ENCODE data around the gene TPRG1.

TPRG1 gene

GRCh38 chr3:189227249-189227648 lies 55.5 kb downstream of the TPRG1 start:
- Mint-ChIP-seq H3K27ac (no peak overlapping the region), H3K27me3 (ENCODE audit: low read depth) (peaks cover 12% of the 10 kb centered on the region), H3K36me3 (ENCODE audit: low read depth) (no peaks in the 10 kb centered on the region), H3K4me3 (no peak overlapping the region), H3K9me3 (no peaks in the 10 kb centered on the region), H3K4me1 (ENCODE audit: low read depth) (peaks cover 2% of the 10 kb centered on the region)
- DNase-seq (ENCODE audit: low spot score): no peak

GRCh38 chr3:189229196-189229828 lies 57.5 kb downstream of the TPRG1 start:
- Mint-ChIP-seq H3K9me3 (no peaks in the 10 kb centered on the region), H3K27me3 (ENCODE audit: low read depth) (peaks cover 9% of the 10 kb centered on the region), H3K4me1 (ENCODE audit: low read depth) (peaks cover 8% of the 10 kb centered on the region), H3K36me3 (ENCODE audit: low read depth) (no peaks in the 10 kb centered on the region), H3K27ac (no peak overlapping the region), H3K4me3 (no peak overlapping the region)
- no peak for DNase-seq (ENCODE audit: low spot score)

GRCh38 chr3:189232790-189233189 lies 61.0 kb downstream of the TPRG1 start:
- DNase-seq (ENCODE audit: low spot score): no peak
- no peak overlapping the region for H3K4me3 Mint-ChIP-seq
- peaks cover 4% of the 10 kb centered on the region for H3K27me3 Mint-ChIP-seq (ENCODE audit: low read depth)
- peaks cover 2% of the 10 kb centered on the region for H3K36me3 Mint-ChIP-seq (ENCODE audit: low read depth)
- no peaks in the 10 kb centered on the region for H3K9me3 Mint-ChIP-seq
- no peak overlapping the region for H3K27ac Mint-ChIP-seq
- H3K4me1 Mint-ChIP-seq (ENCODE audit: low read depth): peaks cover 26% of the 10 kb centered on the region

- no peaks in the 10 kb centered on the region for H3K9me3 Mint-ChIP-seq
- DNase-seq (ENCODE audit: low spot score): peak; percentile 23
- H3K4me3 Mint-ChIP-seq: no peak overlapping the region
- H3K4me1 Mint-ChIP-seq (ENCODE audit: low read depth): peaks cover 26% of the 10 kb centered on the region
- peaks cover 2% of the 10 kb centered on the region for H3K36me3 Mint-ChIP-seq (ENCODE audit: low read depth)
- H3K27me3 Mint-ChIP-seq (ENCODE audit: low read depth): peaks cover 4% of the 10 kb centered on the region
- H3K27ac Mint-ChIP-seq: no peak overlapping the region
Measured at GRCh38 chr3:189233225-189233858, 61.6 kb downstream of the TPRG1 start.

- Mint-ChIP-seq H3K4me1 (ENCODE audit: low read depth) (peaks cover 24% of the 10 kb centered on the region), H3K27ac (peak overlapping the region; percentile 3), H3K4me3 (no peak overlapping the region), H3K27me3 (ENCODE audit: low read depth) (no peaks in the 10 kb centered on the region), H3K9me3 (peaks cover 14% of the 10 kb centered on the region), H3K36me3 (ENCODE audit: low read depth) (peaks cover 2% of the 10 kb centered on the region)
- no peak for DNase-seq (ENCODE audit: low spot score)
Measured at GRCh38 chr3:189235214-189235613, 63.4 kb downstream of the TPRG1 start.

- Mint-ChIP-seq H3K27ac (peak overlapping the region; percentile 47), H3K4me1 (ENCODE audit: low read depth) (peaks cover 24% of the 10 kb centered on the region), H3K36me3 (ENCODE audit: low read depth) (peaks cover 2% of the 10 kb centered on the region), H3K27me3 (ENCODE audit: low read depth) (no peaks in the 10 kb centered on the region), H3K4me3 (no peak overlapping the region), H3K9me3 (peaks cover 21% of the 10 kb centered on the region)
- DNase-seq (ENCODE audit: low spot score): peak; percentile 22
Measured at GRCh38 chr3:189236352-189236751, 64.6 kb downstream of the TPRG1 start.

GRCh38 chr3:189237526-189237925 lies 65.8 kb downstream of the TPRG1 start:
- Mint-ChIP-seq H3K27me3 (ENCODE audit: low read depth) (no peaks in the 10 kb centered on the region), H3K27ac (no peak overlapping the region), H3K36me3 (ENCODE audit: low read depth) (peaks cover 2% of the 10 kb centered on the region), H3K9me3 (peaks cover 26% of the 10 kb centered on the region), H3K4me1 (ENCODE audit: low read depth) (peaks cover 24% of the 10 kb centered on the region), H3K4me3 (no peak overlapping the region)
- no peak for DNase-seq (ENCODE audit: low spot score)

- H3K4me3 Mint-ChIP-seq: no peak overlapping the region
- peaks cover 24% of the 10 kb centered on the region for H3K4me1 Mint-ChIP-seq (ENCODE audit: low read depth)
- H3K27ac Mint-ChIP-seq: no peak overlapping the region
- no peak for DNase-seq (ENCODE audit: low spot score)
- H3K27me3 Mint-ChIP-seq (ENCODE audit: low read depth): no peaks in the 10 kb centered on the region
- H3K9me3 Mint-ChIP-seq: peaks cover 26% of the 10 kb centered on the region
- H3K36me3 Mint-ChIP-seq (ENCODE audit: low read depth): peaks cover 2% of the 10 kb centered on the region
Measured at GRCh38 chr3:189238071-189238470, 66.3 kb downstream of the TPRG1 start.

GRCh38 chr3:189239616-189240015 lies 67.8 kb downstream of the TPRG1 start:
- Mint-ChIP-seq H3K27me3 (ENCODE audit: low read depth) (no peaks in the 10 kb centered on the region), H3K4me3 (no peak overlapping the region), H3K27ac (no peak overlapping the region), H3K9me3 (peaks cover 38% of the 10 kb centered on the region), H3K36me3 (ENCODE audit: low read depth) (peaks cover 3% of the 10 kb centered on the region), H3K4me1 (ENCODE audit: low read depth) (peaks cover 18% of the 10 kb centered on the region)
- no peak for DNase-seq (ENCODE audit: low spot score)

GRCh38 chr3:189249987-189250386 lies 78.2 kb downstream of the TPRG1 start:
- DNase-seq (ENCODE audit: low spot score): no peak
- Mint-ChIP-seq H3K27me3 (ENCODE audit: low read depth) (peaks cover 6% of the 10 kb centered on the region), H3K4me3 (no peak overlapping the region), H3K27ac (no peak overlapping the region), H3K4me1 (ENCODE audit: low read depth) (no peaks in the 10 kb centered on the region), H3K9me3 (peaks cover 19% of the 10 kb centered on the region), H3K36me3 (ENCODE audit: low read depth) (no peaks in the 10 kb centered on the region)

- Mint-ChIP-seq H3K36me3 (ENCODE audit: low read depth) (no peaks in the 10 kb centered on the region), H3K4me1 (ENCODE audit: low read depth) (no peaks in the 10 kb centered on the region), H3K4me3 (no peak overlapping the region), H3K27ac (no peak overlapping the region), H3K27me3 (ENCODE audit: low read depth) (peaks cover 22% of the 10 kb centered on the region), H3K9me3 (peaks cover 14% of the 10 kb centered on the region)
- no peak for DNase-seq (ENCODE audit: low spot score)
Measured at GRCh38 chr3:189258261-189258660, 86.5 kb downstream of the TPRG1 start.

- Mint-ChIP-seq H3K36me3 (ENCODE audit: low read depth) (no peaks in the 10 kb centered on the region), H3K4me3 (no peak overlapping the region), H3K9me3 (no peaks in the 10 kb centered on the region), H3K27ac (no peak overlapping the region), H3K27me3 (ENCODE audit: low read depth) (peaks cover 14% of the 10 kb centered on the region), H3K4me1 (ENCODE audit: low read depth) (no peaks in the 10 kb centered on the region)
- no peak for DNase-seq (ENCODE audit: low spot score)
Measured at GRCh38 chr3:189260556-189261493, 89.1 kb downstream of the TPRG1 start.

GRCh38 chr3:189262746-189263145 lies 91.0 kb downstream of the TPRG1 start:
- Mint-ChIP-seq H3K27me3 (ENCODE audit: low read depth) (peaks cover 3% of the 10 kb centered on the region), H3K4me3 (no peak overlapping the region), H3K4me1 (ENCODE audit: low read depth) (no peaks in the 10 kb centered on the region), H3K36me3 (ENCODE audit: low read depth) (no peaks in the 10 kb centered on the region), H3K9me3 (no peaks in the 10 kb centered on the region), H3K27ac (no peak overlapping the region)
- no peak for DNase-seq (ENCODE audit: low spot score)

GRCh38 chr3:189267981-189268613 lies 96.3 kb downstream of the TPRG1 start:
- no peaks in the 10 kb centered on the region for H3K27me3 Mint-ChIP-seq (ENCODE audit: low read depth)
- no peaks in the 10 kb centered on the region for H3K9me3 Mint-ChIP-seq
- no peak overlapping the region for H3K27ac Mint-ChIP-seq
- no peak overlapping the region for H3K4me3 Mint-ChIP-seq
- H3K4me1 Mint-ChIP-seq (ENCODE audit: low read depth): peaks cover 13% of the 10 kb centered on the region
- no peak for DNase-seq (ENCODE audit: low spot score)
- H3K36me3 Mint-ChIP-seq (ENCODE audit: low read depth): no peaks in the 10 kb centered on the region

Data from T-helper 2 cell treated with Interferon-gamma antibody and Interleukin-4, amounts not matched to agents 5 μg/mL and 100 μg/mL, for 36 hours (primary cell).